SU-DHL-6 (cell line): Measurements from ENCODE around the gene DYNC1LI1.

ENCODE experiments used
- H2AFZ ChIP-seq: fragments of 200-600 bp; sonication (generic); 2 replicates; pipeline ENCODE4 v1.6.1; 2014; ENCODE audit warnings: low read depth, mild to moderate bottlenecking, moderate library complexity, mixed read lengths, antibody characterized with exemption, low read length; ENCODE audit not compliant: severe bottlenecking
- H3F3A ChIP-seq: fragments of 200-600 bp; shearing (Covaris generic); 2 replicates; pipeline ENCODE4 v1.6.0; 2016; ENCODE audit warnings: antibody characterized with exemption, mild to moderate bottlenecking; ENCODE audit not compliant: insufficient read depth
- H3K27ac ChIP-seq: fragments of 200-600 bp; sonication (generic); 2 replicates; pipeline ENCODE4 v1.5.1; 2016; ENCODE audit warnings: low read depth, mild to moderate bottlenecking, low read length, moderate library complexity, mixed read lengths
- H3K27me3 ChIP-seq: fragments of 200-600 bp; sonication (generic), shearing (Covaris generic); 2 replicates; pipeline ENCODE4 v1.6.0; 2014; ENCODE audit warnings: mild to moderate bottlenecking, low read length
- H3K36me3 ChIP-seq: fragments of 200-600 bp; sonication (generic); 2 replicates; pipeline ENCODE4 v1.6.1; 2014; ENCODE audit warnings: mild to moderate bottlenecking, low read length, mixed read lengths
- H3K4me2 ChIP-seq: fragments of 300-600, 200-600 bp; shearing (Covaris generic), sonication (generic); 2 replicates; pipeline ENCODE4 v1.6.0; 2014; ENCODE audit warnings: low read length, low read depth, mild to moderate bottlenecking; ENCODE audit not compliant: poor library complexity, severe bottlenecking
- H3K4me3 ChIP-seq: fragments of 200-600 bp; sonication (generic); 2 replicates; pipeline ENCODE4 v1.5.1; 2014; ENCODE audit warnings: antibody characterized with exemption, low read length, mild to moderate bottlenecking, mixed read lengths; ENCODE audit not compliant: insufficient read depth, poor library complexity, severe bottlenecking
- H3K79me2 ChIP-seq: fragments of 200-600 bp; sonication (generic); 2 replicates; pipeline ENCODE4 v1.6.1; 2014; ENCODE audit warnings: mild to moderate bottlenecking, low read length, moderate library complexity; ENCODE audit not compliant: insufficient read depth
- H3K9ac ChIP-seq: fragments of 200-600 bp; sonication (generic); 2 replicates; pipeline ENCODE4 v1.7.0; 2014; ENCODE audit warnings: mild to moderate bottlenecking, low read length
- H3K9me2 ChIP-seq: fragments of 200-600 bp; sonication (generic); replicated peaks from 2 replicates; pipeline ENCODE4 v1.6.1; 2014; ENCODE audit warnings: low read length; ENCODE audit not compliant: insufficient read depth
- H3K9me3 ChIP-seq: fragments of 200-600 bp; sonication (generic); 2 replicates; pipeline ENCODE4 v1.6.1; 2014; ENCODE audit warnings: low read length, mixed read lengths; ENCODE audit not compliant: insufficient read depth
- H4K20me1 ChIP-seq: fragments of 200-600 bp; sonication (generic); 2 replicates; pipeline ENCODE4 v1.6.1; 2014; ENCODE audit warnings: low read depth, mild to moderate bottlenecking, antibody characterized with exemption, low read length, moderate library complexity, mixed read lengths
- CTCF ChIP-seq: fragments of 200-600 bp; sonication (generic); IDR thresholded peaks from one replicate; pipeline ENCODE4 v1.5.1; 2017; ENCODE audit warnings: antibody characterized with exemption, mild to moderate bottlenecking, low read length, moderate library complexity; ENCODE audit not compliant: insufficient read depth, poor library complexity, severe bottlenecking
- EZH2phosphoT487 ChIP-seq: fragments of 200-600 bp; sonication (generic), shearing (Covaris generic); conservative IDR thresholded peaks from 2 replicates; pipeline ENCODE4 v1.6.1; 2018; ENCODE audit warnings: mild to moderate bottlenecking, antibody characterized with exemption, low read length, moderate library complexity, mixed read lengths

DYNC1LI1 gene

GRCh38 chr3:32592696-32593353 is 22.2 kb upstream of the DYNC1LI1 start:
- Histone ChIP-seq H3K9ac (no peak overlapping the region), H3K4me2 (no peak overlapping the region), H3K9me2 (no peaks in the 10 kb centered on the region), H3K79me2 (no peaks in the 10 kb centered on the region), H3K4me3 (no peak overlapping the region), H4K20me1 (no peaks in the 10 kb centered on the region), H2AFZ (no peak overlapping the region), H3K27me3 (no peaks in the 10 kb centered on the region), H3K9me3 (no peaks in the 10 kb centered on the region), H3K27ac (no peak overlapping the region), H3F3A (no peaks in the 10 kb centered on the region), H3K36me3 (no peaks in the 10 kb centered on the region)
- TF ChIP-seq EZH2phosphoT487 (no peak), CTCF (no peak)

- no peaks in the 10 kb centered on the region for H3K9me3 ChIP-seq
- no peak overlapping the region for H2AFZ ChIP-seq
- TF ChIP-seq EZH2phosphoT487: no peak
- no peak for TF ChIP-seq CTCF
- H3K9ac ChIP-seq: no peak overlapping the region
- H3K27ac ChIP-seq: no peak overlapping the region
- H4K20me1 ChIP-seq: no peaks in the 10 kb centered on the region
- H3K9me2 ChIP-seq: no peaks in the 10 kb centered on the region
- H3K79me2 ChIP-seq: no peaks in the 10 kb centered on the region
- no peak overlapping the region for H3K4me3 ChIP-seq
- H3F3A ChIP-seq: no peaks in the 10 kb centered on the region
- H3K4me2 ChIP-seq: no peak overlapping the region
- no peaks in the 10 kb centered on the region for H3K27me3 ChIP-seq
- H3K36me3 ChIP-seq: no peaks in the 10 kb centered on the region
Measured at GRCh38 chr3:32592011-32592410, 21.4 kb upstream of the DYNC1LI1 start.

GRCh38 chr3:32591186-32591585 is 20.5 kb upstream of the DYNC1LI1 start:
- Histone ChIP-seq H3K4me2 (no peak overlapping the region), H3F3A (no peaks in the 10 kb centered on the region)

More at GRCh38 chr3:32591186-32591585, 20.5 kb upstream of the DYNC1LI1 start:
- Histone ChIP-seq H3K9me2 (no peaks in the 10 kb centered on the region), H4K20me1 (no peaks in the 10 kb centered on the region), H2AFZ (no peak overlapping the region), H3K36me3 (no peaks in the 10 kb centered on the region), H3K79me2 (no peaks in the 10 kb centered on the region), H3K9ac (no peak overlapping the region), H3K27me3 (no peaks in the 10 kb centered on the region), H3K4me3 (no peak overlapping the region), H3K27ac (no peak overlapping the region), H3K9me3 (no peaks in the 10 kb centered on the region)
- TF ChIP-seq EZH2phosphoT487: no peak
- no peak for TF ChIP-seq CTCF
